ENCODE results near the gene LIN9.
"Not testable (repeated sequence)": the region's sequence is repeated elsewhere in the genome, so short reads cannot be mapped to it uniquely, and the experiment has no call there.

LIN9 gene

GRCh38 chr1:226276077-226276682, 32.8 kb downstream of the LIN9 start:
- no peak for DNase-seq

- DNase-seq: no peak
Measured at GRCh38 chr1:226274138-226274537, 34.8 kb downstream of the LIN9 start.

GRCh38 chr1:226272233-226272902, 36.6 kb downstream of the LIN9 start:
- DNase-seq: not testable (repeated sequence)

DNA sequence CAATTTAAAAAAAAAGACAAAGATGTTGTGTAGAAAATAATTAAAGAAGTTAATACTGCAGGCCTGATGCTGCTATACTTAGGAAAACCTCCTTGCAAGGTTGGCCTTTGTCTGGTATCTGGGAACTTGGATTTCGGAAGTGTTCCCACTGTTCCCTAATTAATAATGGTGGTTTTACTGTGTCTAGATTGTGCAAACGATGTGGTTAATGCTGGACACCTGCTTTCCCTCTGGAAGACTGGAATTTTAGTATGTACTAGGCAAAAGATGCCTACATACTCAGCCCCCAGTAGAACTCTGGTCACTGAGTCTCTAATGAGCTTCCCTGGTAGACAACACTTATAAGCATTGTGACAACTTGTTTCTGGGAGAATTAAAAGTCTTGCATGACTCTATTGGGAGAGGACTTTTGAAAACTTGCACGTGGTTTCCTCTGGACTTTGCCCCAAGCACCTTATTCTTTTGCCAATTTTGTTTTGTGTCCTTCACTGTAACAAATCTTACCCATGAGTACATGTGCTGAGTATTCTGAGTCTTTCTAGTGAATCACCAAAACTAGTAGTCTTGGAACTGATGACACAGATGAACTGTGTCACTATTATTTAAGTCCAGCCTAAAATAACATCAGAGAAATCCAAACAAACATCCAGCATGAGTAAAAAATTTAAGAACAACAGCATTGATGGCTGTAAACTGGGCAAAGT, 40.4 kb downstream of the LIN9 start:
- DNase-seq: no peak

- no peak for DNase-seq
Measured at GRCh38 chr1:226261818-226262217, 47.1 kb downstream of the LIN9 start.

GRCh38 chr1:226255380-226255779, 53.6 kb downstream of the LIN9 start:
- DNase-seq: no peak

DNA sequence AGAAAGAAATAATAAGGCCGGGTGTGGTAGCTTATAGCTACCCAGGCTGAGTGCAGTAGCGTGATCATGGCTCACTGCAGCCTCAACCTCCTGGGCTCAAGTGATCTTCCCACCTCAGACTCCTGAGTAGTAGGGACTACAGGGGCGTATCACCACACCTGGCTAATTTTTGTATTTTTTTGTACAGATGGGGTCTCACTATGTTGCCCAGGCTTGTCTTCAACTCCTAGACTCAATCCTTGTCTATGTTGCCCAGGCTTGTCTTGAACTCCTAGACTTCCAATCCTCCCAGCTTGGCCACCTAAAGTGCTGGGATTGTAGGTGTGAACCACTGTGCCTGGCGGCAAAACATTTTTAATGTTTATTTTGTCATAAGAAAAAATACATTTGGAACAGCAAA, 55.0 kb downstream of the LIN9 start:
- DNase-seq: no peak

GRCh38 chr1:226252841-226253240, 56.1 kb downstream of the LIN9 start:
- DNase-seq: not testable (repeated sequence)

- no peak for DNase-seq
Measured at GRCh38 chr1:226250511-226250910, 58.5 kb downstream of the LIN9 start.

GRCh38 chr1:226248796-226249195, 60.2 kb downstream of the LIN9 start:
- DNase-seq: no peak

- DNase-seq: no peak
Measured at GRCh38 chr1:226248091-226248490, 60.9 kb downstream of the LIN9 start.

DNA sequence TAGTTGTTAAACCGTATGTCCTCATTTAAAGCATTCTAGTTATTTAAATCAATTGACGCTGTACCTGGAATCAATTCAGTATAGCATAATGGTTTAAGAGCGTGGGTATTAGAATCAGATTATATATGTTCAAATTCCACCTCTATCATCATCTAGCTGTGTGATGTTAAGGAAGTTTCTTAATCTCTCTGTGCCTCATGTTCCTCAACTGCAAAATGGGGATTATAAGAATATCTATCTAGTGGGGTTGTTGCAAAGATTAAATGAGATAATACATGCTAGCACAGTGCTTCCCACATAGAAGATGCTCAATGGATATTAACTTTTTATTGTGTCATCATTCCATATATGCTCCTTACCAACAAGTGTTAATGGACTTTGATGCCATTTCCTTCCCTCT, 69.5 kb downstream of the LIN9 start:
- DNase-seq: no peak

- DNase-seq: no peak
Measured at GRCh38 chr1:226236826-226237225, 72.1 kb downstream of the LIN9 start.

GRCh38 chr1:226233806-226234205, 75.2 kb downstream of the LIN9 start:
- DNase-seq: no peak

DNA sequence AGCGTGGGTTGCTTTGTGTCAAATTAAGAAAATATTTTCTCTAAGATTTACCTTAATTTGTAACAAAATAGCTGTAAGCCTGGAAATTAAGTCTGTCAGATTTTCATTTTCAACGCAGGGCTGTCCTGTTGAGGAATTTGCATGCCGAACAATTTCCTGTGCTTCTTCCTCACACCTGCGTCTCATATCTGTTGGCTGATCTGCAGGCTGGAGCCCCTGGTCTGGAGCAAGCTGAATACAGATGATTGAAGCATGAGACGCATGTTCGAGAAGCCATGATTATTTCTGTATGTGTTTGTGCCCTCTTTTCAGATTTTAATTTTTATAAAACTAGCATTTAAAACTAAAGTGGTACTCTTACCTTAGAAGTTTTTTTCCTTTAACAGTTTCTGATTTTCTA, 75.7 kb downstream of the LIN9 start:
- no peak for DNase-seq

DNA sequence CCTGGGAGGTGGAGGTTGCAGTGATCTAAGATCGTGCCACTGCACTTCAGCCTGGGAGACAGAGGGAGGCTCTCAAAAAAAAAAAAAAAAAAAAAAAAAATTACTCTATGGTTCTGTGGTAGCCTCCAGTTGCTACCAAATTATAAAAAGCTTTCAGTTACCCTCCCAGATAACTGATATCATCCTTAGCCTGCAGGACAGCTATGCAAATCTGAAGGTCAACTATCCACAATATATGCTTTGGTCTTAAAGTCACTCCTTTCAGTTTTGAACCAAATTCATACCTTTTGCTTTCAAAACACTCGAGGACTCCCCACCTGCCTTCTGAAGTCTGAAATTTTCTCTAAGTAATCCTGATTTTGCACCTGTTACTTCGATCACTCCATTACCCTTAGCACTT, 82.4 kb downstream of the LIN9 start:
- no peak for DNase-seq

GRCh38 chr1:226223786-226224244, 85.1 kb downstream of the LIN9 start:
- DNase-seq: no peak

DNA sequence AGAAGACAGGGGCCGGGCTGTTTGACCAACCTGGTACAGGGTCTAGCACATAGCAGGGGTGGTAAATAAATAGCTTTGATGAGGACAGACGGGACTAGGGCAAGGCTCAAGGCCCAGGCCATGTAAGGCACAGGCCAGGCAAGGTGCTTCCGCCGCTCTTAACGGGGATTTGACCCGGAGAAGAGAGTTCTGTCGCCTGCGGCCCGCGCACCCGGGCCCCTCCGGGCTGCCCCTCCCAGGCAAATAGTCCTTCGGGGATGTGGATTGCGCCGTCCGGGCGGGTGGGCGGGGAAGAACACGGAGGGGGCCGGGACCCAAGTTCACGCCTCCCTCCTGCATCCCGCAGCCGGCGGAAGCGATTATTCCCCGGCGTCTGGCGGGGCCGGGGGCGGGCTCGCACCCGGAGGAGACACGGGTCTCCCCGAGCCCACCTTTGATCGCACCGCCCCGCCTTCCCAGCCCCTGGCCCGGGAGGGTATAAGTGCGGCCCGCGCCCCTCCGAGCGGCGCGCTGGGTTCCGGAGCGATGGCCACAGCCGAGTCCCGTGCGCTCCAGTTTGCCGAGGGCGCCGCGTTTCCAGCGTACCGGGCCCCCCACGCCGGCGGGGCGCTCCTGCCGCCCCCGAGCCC, 85.7 kb downstream of the LIN9 start, which contains the start of gene MIXL1:
Gene MIXL1, plus strand, starts transcription at position 508 of the 629 bp plus-strand sequence. Its CDS starts 18 bp downstream, at position 526.
- no peak for DNase-seq

- DNase-seq: no peak
Measured at GRCh38 chr1:226222686-226223085, 86.3 kb downstream of the LIN9 start.

DNA sequence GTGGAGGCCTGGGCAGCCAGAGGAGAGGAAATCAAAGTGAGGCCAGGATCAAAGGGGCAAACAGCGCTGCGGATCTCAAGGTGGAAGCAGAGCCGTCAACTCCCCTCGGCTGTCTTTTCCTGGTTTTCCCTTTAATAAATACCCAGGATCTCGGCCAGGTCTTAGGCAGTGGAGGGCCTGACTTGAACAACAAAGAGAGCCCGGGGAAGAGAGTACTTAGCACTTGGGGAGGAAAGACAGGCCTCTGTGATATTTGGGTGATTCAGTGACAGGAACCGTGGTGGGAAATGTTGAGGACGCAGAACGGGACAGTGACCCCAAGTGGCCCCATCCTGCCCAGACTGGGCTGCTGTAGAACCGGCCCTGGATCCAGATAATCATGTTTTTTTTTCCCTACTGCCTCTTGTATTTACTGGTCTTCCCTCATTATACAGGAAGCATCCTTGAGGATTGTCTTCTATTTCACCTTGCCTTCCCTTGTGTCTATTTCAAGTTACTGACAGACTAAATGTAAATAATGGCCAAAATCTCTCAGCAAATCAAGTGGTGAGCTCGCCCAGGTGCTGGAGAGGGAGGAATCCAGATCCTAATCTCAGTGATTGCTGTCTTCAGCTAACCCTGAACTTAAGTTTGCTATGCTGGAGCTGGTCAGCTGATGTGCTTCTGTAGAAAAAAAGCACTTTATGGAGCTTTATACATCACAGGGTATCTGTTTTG, 88.3 kb downstream of the LIN9 start:
- no peak for DNase-seq

DNA sequence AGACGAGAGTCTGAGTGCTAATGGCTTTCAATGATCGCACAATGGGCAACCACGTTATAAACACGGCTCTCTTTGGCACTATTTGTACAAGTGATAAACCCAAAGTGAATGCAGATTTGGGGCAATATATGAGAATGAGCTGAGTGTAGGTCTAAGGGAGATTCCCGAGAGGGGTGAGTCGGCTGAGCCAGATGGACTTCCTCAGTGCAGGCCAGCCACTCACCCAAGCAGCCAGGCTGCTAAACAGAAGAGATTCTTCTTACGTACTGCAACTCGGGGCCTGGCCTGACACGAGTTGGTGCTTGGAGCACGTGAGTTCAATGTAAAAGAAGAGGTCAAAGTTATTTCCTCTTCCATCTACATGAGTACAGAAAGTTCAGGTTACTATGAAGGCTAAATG, 91.7 kb downstream of the LIN9 start:
- DNase-seq: no peak

- no peak for DNase-seq
Measured at GRCh38 chr1:226216056-226216455, 92.9 kb downstream of the LIN9 start.

Measured in hypothalamus (tissue), 51 donors.